Stimulated activated naive CD4-positive, alpha-beta T cell (primary cell): ENCODE results near the gene ACSS3.

Experiments
- DNase-seq, 6 experiments: peaks; one replicate each; lab custom pipeline; 2025; lab: John Stamatoyannopoulos, UW

Gene ACSS3

GRCh38 chr12:81296556-81297305, 218.9 kb downstream of the ACSS3 start:
- no peak for DNase-seq

- no peak for DNase-seq
Measured at GRCh38 chr12:81297601-81298000, 219.7 kb downstream of the ACSS3 start.

- DNase-seq = no peak
Measured at GRCh38 chr12:81300454-81300853, 222.6 kb downstream of the ACSS3 start.

GRCh38 chr12:81303935-81304334, 226.1 kb downstream of the ACSS3 start:
- DNase-seq = no peak
